OCI-LY7 (cell line): ENCODE measurements around the gene GPN1. TPM values are rescaled to one million over a fixed set of nuclear protein-coding genes. Genes with fewer than 3 reads are reported as not detected.

ENCODE experiments used
- BruUV-seq: library from RNA; stranded (reverse); fragments of 400-500 nt; replicated peaks from 2 replicates; lab custom pipeline; 2021; lab: Mats Ljungman, UMichigan
- CTCF ChIA-PET: fragments of 300-600 bp; sonication (Branson Sonifier 250); formaldehyde crosslinking; loops from one replicate; lab custom pipeline; 2022; ENCODE audit warnings: antibody characterized with exemption; ENCODE audit not compliant: unreplicated experiment; lab: Charles Lee
- POLR2A ChIA-PET: fragments of 300-600 bp; sonication (Branson Sonifier 250); formaldehyde crosslinking; loops from one replicate; lab custom pipeline; 2022; ENCODE audit warnings: antibody characterized with exemption; lab: Charles Lee
- DNase-seq: peaks from one replicate; pipeline ENCODE4 v3.0.0-alpha.2; 2015; ENCODE audit warnings: low spot score
- H2AFZ ChIP-seq: fragments of 200-600 bp; sonication (generic), shearing (Covaris generic); 2 replicates; pipeline ENCODE4 v1.6.1; 2014; ENCODE audit warnings: mild to moderate bottlenecking, antibody characterized with exemption, low read length, moderate library complexity
- H3K27ac ChIP-seq: fragments of 200-600 bp; sonication (generic); 2 replicates; pipeline ENCODE4 v1.5.1; 2014; ENCODE audit warnings: mixed run types, low read depth, mild to moderate bottlenecking, moderate library complexity, low read length, inconsistent platforms; ENCODE audit not compliant: poor library complexity, severe bottlenecking
- H3K36me3 ChIP-seq: fragments of 200-600 bp; sonication (generic); 2 replicates; pipeline ENCODE4 v1.6.1; 2014; ENCODE audit warnings: mild to moderate bottlenecking, antibody characterized with exemption, low read length, moderate library complexity, mixed read lengths; ENCODE audit not compliant: insufficient read depth
- H3K4me1 ChIP-seq: fragments of 200-600 bp; sonication (generic); 2 replicates; pipeline ENCODE4 v1.5.1; 2014; ENCODE audit warnings: mild to moderate bottlenecking, low read length; ENCODE audit not compliant: insufficient read depth, poor library complexity, severe bottlenecking
- H3K4me2 ChIP-seq: fragments of 200-600 bp; sonication (generic); 2 replicates; pipeline ENCODE4 v1.6.1; 2014; ENCODE audit warnings: mild to moderate bottlenecking, low read length
- H3K4me3 ChIP-seq: fragments of 200-600 bp; sonication (generic); 2 replicates; pipeline ENCODE4 v1.5.1; 2014; ENCODE audit warnings: mild to moderate bottlenecking, low read depth, low read length; ENCODE audit not compliant: poor library complexity, severe bottlenecking
- H3K79me2 ChIP-seq: fragments of 200-600 bp; sonication (generic); 2 replicates; pipeline ENCODE4 v1.6.1; 2016; ENCODE audit warnings: low read depth, mild to moderate bottlenecking, low read length, moderate library complexity, mixed read lengths; ENCODE audit not compliant: insufficient read depth
- H3K9me2 ChIP-seq: fragments of 200-600 bp; sonication (generic); 2 replicates; pipeline ENCODE4 v1.6.1; 2016; ENCODE audit warnings: mild to moderate bottlenecking, low read length, mixed read lengths; ENCODE audit not compliant: insufficient read depth
- H3K9me3 ChIP-seq: fragments of 200-600 bp; sonication (generic); 2 replicates; pipeline ENCODE4 v1.6.1; 2014; ENCODE audit warnings: mild to moderate bottlenecking, mixed run types, low read length, mixed read lengths
- H4K20me1 ChIP-seq: fragments of 200-600 bp; sonication (generic); 2 replicates; pipeline ENCODE4 v1.6.1; 2014; ENCODE audit warnings: mild to moderate bottlenecking, antibody characterized with exemption, low read length, moderate library complexity, mixed read lengths; ENCODE audit not compliant: insufficient read depth
- EZH2phosphoT487 ChIP-seq: fragments of 200-600 bp; sonication (generic); IDR thresholded peaks from 2 replicates; pipeline ENCODE4 v1.6.1; 2018; ENCODE audit warnings: low read depth, borderline replicate concordance, mild to moderate bottlenecking, mixed run types, antibody characterized with exemption, low read length, moderate library complexity, mixed read lengths
- intact Hi-C: fragments of 100-400 bp; cut with micrococcal nuclease; formaldehyde crosslinking; loops from one replicate; pipeline ENCODE4 v1.10.0; 2022; ENCODE audit not compliant: unreplicated experiment
- total RNA-seq, 2 experiments: library from RNA; depleted of rRNA in 1 of 2; stranded (reverse); fragments of >200 nt in 1 of 2; shearing (Covaris generic) in 1 of 2; gene quantifications; 2 replicates each; pipeline ENCODE4 v1.2.3, GENCODE V29; 2014 to 2022
- TF ChIP-seq, protein P1 (sequence below): fragments of 200-600 bp; sonication (generic); conservative IDR thresholded peaks from 2 replicates; pipeline ENCODE4 v1.5.1; 2014; ENCODE audit warnings: mild to moderate bottlenecking, antibody characterized with exemption, low read length, moderate library complexity, mixed read lengths

Gene GPN1
- total RNA-seq, 2 experiments from 2014 or later, result 31.1 to 36.6 TPM

DNA sequence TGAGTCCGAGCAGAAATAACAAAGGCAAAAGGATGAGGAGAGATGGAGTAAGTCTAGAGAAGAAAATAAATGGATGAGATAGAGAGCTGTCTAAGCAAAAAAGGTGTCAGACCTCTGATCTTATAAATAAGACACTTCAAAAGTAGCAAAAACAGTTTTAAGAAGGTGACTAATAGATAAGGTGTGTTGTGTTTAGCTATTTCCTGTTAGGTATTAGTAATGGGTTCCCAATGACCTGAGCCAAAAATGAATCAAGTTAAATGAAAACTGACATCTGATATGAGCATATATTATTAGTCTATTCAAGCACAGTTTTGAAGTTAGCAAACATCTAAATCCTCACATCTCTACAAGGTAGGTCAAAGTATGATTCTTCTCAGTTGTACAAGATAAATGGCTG, 23.9 kb downstream of the GPN1 start:
- BruUV-seq, result no TSS peak
- H3K27ac ChIP-seq, result no peak overlapping the region
- DNase-seq, result no peak
- H3K9me2 ChIP-seq, result no peaks in the 10 kb centered on the region
- ChIA-PET POLR2A (no interaction called here), CTCF (no interaction called here)
- TF ChIP-seq, protein P1, sequence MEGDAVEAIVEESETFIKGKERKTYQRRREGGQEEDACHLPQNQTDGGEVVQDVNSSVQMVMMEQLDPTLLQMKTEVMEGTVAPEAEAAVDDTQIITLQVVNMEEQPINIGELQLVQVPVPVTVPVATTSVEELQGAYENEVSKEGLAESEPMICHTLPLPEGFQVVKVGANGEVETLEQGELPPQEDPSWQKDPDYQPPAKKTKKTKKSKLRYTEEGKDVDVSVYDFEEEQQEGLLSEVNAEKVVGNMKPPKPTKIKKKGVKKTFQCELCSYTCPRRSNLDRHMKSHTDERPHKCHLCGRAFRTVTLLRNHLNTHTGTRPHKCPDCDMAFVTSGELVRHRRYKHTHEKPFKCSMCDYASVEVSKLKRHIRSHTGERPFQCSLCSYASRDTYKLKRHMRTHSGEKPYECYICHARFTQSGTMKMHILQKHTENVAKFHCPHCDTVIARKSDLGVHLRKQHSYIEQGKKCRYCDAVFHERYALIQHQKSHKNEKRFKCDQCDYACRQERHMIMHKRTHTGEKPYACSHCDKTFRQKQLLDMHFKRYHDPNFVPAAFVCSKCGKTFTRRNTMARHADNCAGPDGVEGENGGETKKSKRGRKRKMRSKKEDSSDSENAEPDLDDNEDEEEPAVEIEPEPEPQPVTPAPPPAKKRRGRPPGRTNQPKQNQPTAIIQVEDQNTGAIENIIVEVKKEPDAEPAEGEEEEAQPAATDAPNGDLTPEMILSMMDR, result no peak
- no peak for TF ChIP-seq EZH2phosphoT487
- H3K4me3 ChIP-seq, result no peak overlapping the region
- no peak overlapping the region for H3K4me2 ChIP-seq
- peaks cover 7% of the 10 kb centered on the region for H3K4me1 ChIP-seq
- intact Hi-C loops, result no loop called here
- H4K20me1 ChIP-seq, result no peaks in the 10 kb centered on the region
- H2AFZ ChIP-seq, result no peak overlapping the region
- H3K79me2 ChIP-seq, result no peaks in the 10 kb centered on the region
- peaks cover 97% of the 10 kb centered on the region for H3K36me3 ChIP-seq
- H3K9me3 ChIP-seq, result no peaks in the 10 kb centered on the region

GRCh38 chr2:27653397-27653796, 24.5 kb downstream of the GPN1 start:
- TF ChIP-seq, protein P1, result no peak
- TF ChIP-seq EZH2phosphoT487, result no peak
- Histone ChIP-seq H3K79me2 (no peaks in the 10 kb centered on the region), H3K9me2 (no peaks in the 10 kb centered on the region), H3K4me1 (peaks cover 7% of the 10 kb centered on the region), H3K36me3 (peaks cover 93% of the 10 kb centered on the region), H2AFZ (no peak overlapping the region), H4K20me1 (no peaks in the 10 kb centered on the region), H3K4me3 (no peak overlapping the region), H3K27ac (no peak overlapping the region), H3K9me3 (no peaks in the 10 kb centered on the region), H3K4me2 (no peak overlapping the region)
- intact Hi-C loops, result no loop called here
- ChIA-PET CTCF (no interaction called here), POLR2A (interaction anchor here (0.7 kb wide), 1 partner anchor 1190 kb away, joined by 3 read pairs; no protein-coding TSS in a partner anchor)
- no peak for DNase-seq
- BruUV-seq, result no TSS peak

- ChIA-PET POLR2A (interaction anchor here (0.6 kb wide), 1 partner anchor 11 kb away, joined by 3 read pairs; no protein-coding TSS in a partner anchor), CTCF (no interaction called here)
- Histone ChIP-seq H2AFZ (no peak overlapping the region), H3K4me3 (no peak overlapping the region), H3K79me2 (no peaks in the 10 kb centered on the region), H3K4me2 (no peak overlapping the region), H3K36me3 (peaks cover 93% of the 10 kb centered on the region), H3K27ac (no peak overlapping the region), H4K20me1 (no peaks in the 10 kb centered on the region), H3K9me2 (no peaks in the 10 kb centered on the region), H3K4me1 (peaks cover 7% of the 10 kb centered on the region), H3K9me3 (no peaks in the 10 kb centered on the region)
- intact Hi-C loops, result no loop called here
- TF ChIP-seq EZH2phosphoT487, result no peak
- TF ChIP-seq, protein P1, result no peak
- no peak for DNase-seq
- no TSS peak for BruUV-seq
Measured at GRCh38 chr2:27655155-27655951, 26.5 kb downstream of the GPN1 start.
